ENCODE results near the gene BGN.

BGN gene

GRCh38 chrX:153447581-153447960 lies 47.2 kb upstream of the BGN start:
- Histone ChIP-seq H3K27me3 (replicated peaks) (no peaks in the 10 kb centered on the region), H3K36me3 (replicated peaks) (no peaks in the 10 kb centered on the region), H3K27ac (no peak overlapping the region), H3K4me3 (ENCODE audit: low read depth, low read length) (no peak overlapping the region)
- in situ Hi-C loops (cut with HindIII; ENCODE audit: low pct_ligation_motif_present, low sequenced_read_pairs) = no loop called here
- no peak for DNase-seq
- no peak for TF ChIP-seq CTCF (IDR thresholded peaks at IDR 0.05; ENCODE audit: low read depth, low read length, missing control alignments)

GRCh38 chrX:153448556-153449367 lies 46.0 kb upstream of the BGN start:
- in situ Hi-C loops (cut with HindIII; ENCODE audit: low pct_ligation_motif_present, low sequenced_read_pairs) = no loop called here
- no peak for TF ChIP-seq CTCF (IDR thresholded peaks at IDR 0.05; ENCODE audit: low read depth, low read length, missing control alignments)
- H3K4me3 ChIP-seq (ENCODE audit: low read depth, low read length) = no peak overlapping the region
- no peaks in the 10 kb centered on the region for H3K27me3 ChIP-seq (replicated peaks)
- no peaks in the 10 kb centered on the region for H3K36me3 ChIP-seq (replicated peaks)
- DNase-seq = no peak
- H3K27ac ChIP-seq = no peak overlapping the region

- Histone ChIP-seq H3K27me3 (replicated peaks) (no peaks in the 10 kb centered on the region), H3K4me3 (ENCODE audit: low read depth, low read length) (no peak overlapping the region), H3K36me3 (replicated peaks) (no peaks in the 10 kb centered on the region), H3K27ac (no peak overlapping the region)
- no peak for TF ChIP-seq CTCF (IDR thresholded peaks at IDR 0.05; ENCODE audit: low read depth, low read length, missing control alignments)
- no peak for DNase-seq
- in situ Hi-C loops (cut with HindIII; ENCODE audit: low pct_ligation_motif_present, low sequenced_read_pairs) = no loop called here
Measured at GRCh38 chrX:153449368-153450113, 45.2 kb upstream of the BGN start.

GRCh38 chrX:153450114-153450948 lies 44.4 kb upstream of the BGN start:
- no peak for DNase-seq
- in situ Hi-C loops (cut with HindIII; ENCODE audit: low pct_ligation_motif_present, low sequenced_read_pairs) = no loop called here
- no peak for TF ChIP-seq CTCF (IDR thresholded peaks at IDR 0.05; ENCODE audit: low read depth, low read length, missing control alignments)
- H3K4me3 ChIP-seq (ENCODE audit: low read depth, low read length) = no peak overlapping the region
- H3K36me3 ChIP-seq (replicated peaks) = no peaks in the 10 kb centered on the region
- H3K27me3 ChIP-seq (replicated peaks) = no peaks in the 10 kb centered on the region
- H3K27ac ChIP-seq = no peak overlapping the region

- no peak overlapping the region for H3K4me3 ChIP-seq (ENCODE audit: low read depth, low read length)
- no peaks in the 10 kb centered on the region for H3K36me3 ChIP-seq (replicated peaks)
- H3K27me3 ChIP-seq (replicated peaks) = no peaks in the 10 kb centered on the region
- in situ Hi-C loops (cut with HindIII; ENCODE audit: low pct_ligation_motif_present, low sequenced_read_pairs) = no loop called here
- no peak for DNase-seq
- no peak overlapping the region for H3K27ac ChIP-seq
- no peak for TF ChIP-seq CTCF (IDR thresholded peaks at IDR 0.05; ENCODE audit: low read depth, low read length, missing control alignments)
Measured at GRCh38 chrX:153450949-153451277, 43.9 kb upstream of the BGN start.

Data from brain microvascular endothelial cell (primary cell).